GM18907 (cell line): ENCODE measurements around the gene ZNF432.

Source experiments
- ATAC-seq: cut with Tn5 transposase; IDR thresholded peaks from one replicate; pipeline ENCODE4 v1.9.1; 2021; ENCODE audit warnings: mild to moderate bottlenecking, moderate library complexity; ENCODE audit not compliant: unreplicated experiment

ZNF432 gene

GRCh38 chr19:52010674-52011073, 38.0 kb downstream of the ZNF432 start:
- ATAC-seq = no peak

GRCh38 chr19:52007806-52008557, 40.7 kb downstream of the ZNF432 start, which contains the start of gene ZNF615:
Gene ZNF615 (minus strand): TSS chr19:52008211. CDS start chr19:52003711, 4,500 bp downstream.
- ATAC-seq = peak; percentile 88

- ATAC-seq = peak; percentile 16
Observed at GRCh38 chr19:52007451-52007805, 41.2 kb downstream of the ZNF432 start.

- no peak for ATAC-seq
Observed at GRCh38 chr19:51994048-51994644, 54.5 kb downstream of the ZNF432 start.

GRCh38 chr19:51993422-51993821, 55.2 kb downstream of the ZNF432 start:
- no peak for ATAC-seq

GRCh38 chr19:51986309-51987291, 62.0 kb downstream of the ZNF432 start, which contains the start of gene ZNF350:
Gene ZNF350 (minus strand): TSS chr19:51986840. CDS start chr19:51974360, 12,480 bp downstream.
- peak; percentile 90 for ATAC-seq

GRCh38 chr19:51983361-51983760, 65.3 kb downstream of the ZNF432 start:
- ATAC-seq = no peak
